ENCODE measurements around the gene PKN2. TPM values are rescaled to one million over a fixed set of nuclear protein-coding genes. Genes with fewer than 3 reads are reported as not detected.
"Not testable (repeated sequence)": the region's sequence is repeated elsewhere in the genome, so short reads cannot be mapped to it uniquely, and the experiment has no call there.

Gene PKN2
- total RNA-seq, 2 donors from 2014 or later, result 64.6 to 71.1 TPM

- peak; percentile 78 for TF ChIP-seq CTCF (conservative IDR thresholded peaks at IDR 0.05)
- Mint-ChIP-seq H3K9me3 (no peaks in the 10 kb centered on the region), H3K4me1 (peaks cover 1% of the 10 kb centered on the region), H3K27me3 (ENCODE audit: insufficient read depth) (no peaks in the 10 kb centered on the region), H3K27ac (peak overlapping the region; percentile 86), H3K4me3 (no peak overlapping the region), H3K36me3 (ENCODE audit: low read depth) (peaks cover 13% of the 10 kb centered on the region)
- WGBS, 2 experiments (ENCODE audit: insufficient coverage in 1 of 2, insufficient read length in 1 of 2), result 56 to 57% methylated on average over 4 to 6 of the region's 6 CpGs
- DNase-seq, result peak; percentile 45
- Histone ChIP-seq H3K9me3 (ENCODE audit: control insufficient read depth, low read length) (no peaks in the 10 kb centered on the region), H3K27me3 (ENCODE audit: control insufficient read depth, insufficient read depth, low read length, poor library complexity, severe bottlenecking) (no peaks in the 10 kb centered on the region), H3K4me3 (ENCODE audit: low read length) (no peak overlapping the region), H3K4me1 (ENCODE audit: control insufficient read depth, insufficient read depth, low read length) (no peaks in the 10 kb centered on the region), H3K36me3 (ENCODE audit: control insufficient read depth, insufficient read depth, low read length) (peaks cover 8% of the 10 kb centered on the region), H3K9ac (ENCODE audit: extremely low read depth, low read length, poor library complexity, severe bottlenecking) (no peak overlapping the region), H3K27ac (ENCODE audit: low read depth, low read length) (no peak overlapping the region)
Observed at GRCh38 chr1:88877382-88877825, 193.3 kb downstream of the PKN2 start.

GRCh38 chr1:88877911-88878310 is 193.8 kb downstream of the PKN2 start:
- peak overlapping the region; percentile 86 for H3K27ac Mint-ChIP-seq
- no peak for TF ChIP-seq CTCF (conservative IDR thresholded peaks at IDR 0.05)
- H3K9me3 Mint-ChIP-seq, result no peaks in the 10 kb centered on the region
- Histone ChIP-seq H3K4me3 (ENCODE audit: low read length) (no peak overlapping the region), H3K4me1 (ENCODE audit: control insufficient read depth, insufficient read depth, low read length) (no peaks in the 10 kb centered on the region), H3K36me3 (ENCODE audit: control insufficient read depth, insufficient read depth, low read length) (peaks cover 12% of the 10 kb centered on the region), H3K9ac (ENCODE audit: extremely low read depth, low read length, poor library complexity, severe bottlenecking) (no peak overlapping the region), H3K27ac (ENCODE audit: low read depth, low read length) (no peak overlapping the region), H3K9me3 (ENCODE audit: control insufficient read depth, low read length) (no peaks in the 10 kb centered on the region), H3K27me3 (ENCODE audit: control insufficient read depth, insufficient read depth, low read length, poor library complexity, severe bottlenecking) (no peaks in the 10 kb centered on the region)
- H3K27me3 Mint-ChIP-seq (ENCODE audit: insufficient read depth), result no peaks in the 10 kb centered on the region
- no peak for DNase-seq
- peaks cover 14% of the 10 kb centered on the region for H3K36me3 Mint-ChIP-seq (ENCODE audit: low read depth)
- no peak overlapping the region for H3K4me3 Mint-ChIP-seq
- 90 to 92% methylated on average over 6 to 9 of the region's 9 CpGs for WGBS, 2 experiments (ENCODE audit: insufficient coverage in 1 of 2, insufficient read length in 1 of 2)
- peaks cover 1% of the 10 kb centered on the region for H3K4me1 Mint-ChIP-seq

- Mint-ChIP-seq H3K9me3 (no peaks in the 10 kb centered on the region), H3K4me1 (peaks cover 1% of the 10 kb centered on the region), H3K36me3 (ENCODE audit: low read depth) (peaks cover 19% of the 10 kb centered on the region), H3K27me3 (ENCODE audit: insufficient read depth) (no peaks in the 10 kb centered on the region), H3K4me3 (no peak overlapping the region), H3K27ac (no peak overlapping the region)
- Histone ChIP-seq H3K9me3 (ENCODE audit: control insufficient read depth, low read length) (no peaks in the 10 kb centered on the region), H3K36me3 (ENCODE audit: control insufficient read depth, insufficient read depth, low read length) (peaks cover 18% of the 10 kb centered on the region), H3K4me3 (ENCODE audit: low read length) (no peak overlapping the region), H3K9ac (ENCODE audit: extremely low read depth, low read length, poor library complexity, severe bottlenecking) (no peak overlapping the region), H3K4me1 (ENCODE audit: control insufficient read depth, insufficient read depth, low read length) (no peaks in the 10 kb centered on the region), H3K27ac (ENCODE audit: low read depth, low read length) (no peak overlapping the region), H3K27me3 (ENCODE audit: control insufficient read depth, insufficient read depth, low read length, poor library complexity, severe bottlenecking) (no peaks in the 10 kb centered on the region)
- TF ChIP-seq CTCF (conservative IDR thresholded peaks at IDR 0.05), result no peak
- DNase-seq, result no peak
- WGBS, 2 experiments (ENCODE audit: insufficient coverage in 1 of 2, insufficient read length in 1 of 2), result 97 to 100% methylated on average over 1 to 4 of the region's 4 CpGs
Observed at GRCh38 chr1:88878731-88879130, 194.7 kb downstream of the PKN2 start.

- peaks cover 27% of the 10 kb centered on the region for H3K36me3 Mint-ChIP-seq (ENCODE audit: low read depth)
- H3K4me3 ChIP-seq (ENCODE audit: low read length); H3K4me1 Mint-ChIP-seq; H3K9me3 Mint-ChIP-seq; H3K4me3 Mint-ChIP-seq; H3K27me3 ChIP-seq (ENCODE audit: control insufficient read depth, insufficient read depth, low read length, poor library complexity, severe bottlenecking); H3K27me3 Mint-ChIP-seq (ENCODE audit: insufficient read depth); H3K27ac Mint-ChIP-seq; H3K4me1 ChIP-seq (ENCODE audit: control insufficient read depth, insufficient read depth, low read length); H3K9ac ChIP-seq (ENCODE audit: extremely low read depth, low read length, poor library complexity, severe bottlenecking); H3K9me3 ChIP-seq (ENCODE audit: control insufficient read depth, low read length); H3K27ac ChIP-seq (ENCODE audit: low read depth, low read length); DNase-seq: not testable (repeated sequence)
- 87 to 97% methylated on average over 4 to 8 of the region's 8 CpGs for WGBS, 2 experiments (ENCODE audit: insufficient coverage in 1 of 2, insufficient read length in 1 of 2)
- peaks cover 32% of the 10 kb centered on the region for H3K36me3 ChIP-seq (ENCODE audit: control insufficient read depth, insufficient read depth, low read length)
Observed at GRCh38 chr1:88880717-88881116, 196.6 kb downstream of the PKN2 start.
